Omental fat pad (tissue), 4 donors: ENCODE data around the gene JMJD1C. TPM values are rescaled to one million over a fixed set of nuclear protein-coding genes. Genes with fewer than 3 reads are reported as not detected.

ENCODE experiments used
- ATAC-seq: fragments of 150-250 bp; one replicate; pipeline ENCODE4 v1.9.1; 2016; ENCODE audit warnings: mild to moderate bottlenecking, moderate library complexity; ENCODE audit not compliant: low FRiP score
- DNase-seq: peaks from one replicate; pipeline ENCODE4 v3.0.0-alpha.2; 2019; ENCODE audit warnings: low spot score
- total RNA-seq, 4 donors: library from RNA; depleted of rRNA; stranded (reverse); fragments of >200 nt; gene quantifications; one replicate each; pipeline ENCODE4 v1.1.0, GENCODE V29; 2016
- TF ChIP-seq, protein P1 (sequence below), 3 donors: fragments of 450-650 bp; IDR thresholded peaks; one replicate each; pipeline ENCODE4 v1.5.1; 2016 to 2017; ENCODE audit warnings: antibody characterized with exemption in 3 of 3, mild to moderate bottlenecking in 3 of 3, moderate library complexity in 2 of 3

Gene JMJD1C
- total RNA-seq, 4 donors from 2014 or later = 99.8 to 179 (median 149) TPM

DNA sequence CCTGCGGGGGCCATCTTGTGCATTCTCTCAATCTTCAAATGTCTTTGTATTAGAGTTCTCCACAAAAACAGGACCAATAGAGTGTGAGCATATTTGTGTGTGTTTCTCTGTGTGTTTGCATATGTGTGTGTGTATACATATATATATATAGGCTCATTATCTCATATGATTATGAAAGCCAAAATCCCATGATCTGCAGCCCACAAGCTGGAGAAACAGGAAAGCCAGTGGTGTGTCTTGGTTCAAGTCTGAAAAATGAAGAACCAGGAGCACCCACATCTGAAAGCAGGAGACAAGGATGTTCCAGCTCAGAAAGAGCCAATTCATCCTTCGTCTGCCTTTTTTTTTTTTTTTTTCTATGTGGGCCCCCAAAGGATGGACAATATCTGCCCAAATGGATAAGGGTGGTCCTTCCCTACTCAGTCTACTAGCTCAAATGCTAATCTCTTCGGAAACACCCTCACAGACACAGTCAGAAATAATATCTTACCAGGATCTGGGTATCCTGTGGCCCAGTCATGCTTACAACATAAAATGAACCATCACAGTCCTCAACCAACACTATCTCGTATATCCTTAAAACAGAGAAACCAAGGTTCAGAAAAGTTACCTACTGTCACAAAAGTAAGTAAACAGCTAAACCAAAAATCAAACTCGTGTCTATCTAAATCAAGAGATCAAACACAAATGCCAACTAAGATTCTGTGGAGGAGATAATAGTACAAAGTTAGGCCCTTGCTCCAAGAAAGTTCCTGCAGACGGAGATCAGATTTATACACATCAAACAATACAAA is 141.9 kb downstream of the JMJD1C start:
- no peak for ATAC-seq
- TF ChIP-seq, protein P1, sequence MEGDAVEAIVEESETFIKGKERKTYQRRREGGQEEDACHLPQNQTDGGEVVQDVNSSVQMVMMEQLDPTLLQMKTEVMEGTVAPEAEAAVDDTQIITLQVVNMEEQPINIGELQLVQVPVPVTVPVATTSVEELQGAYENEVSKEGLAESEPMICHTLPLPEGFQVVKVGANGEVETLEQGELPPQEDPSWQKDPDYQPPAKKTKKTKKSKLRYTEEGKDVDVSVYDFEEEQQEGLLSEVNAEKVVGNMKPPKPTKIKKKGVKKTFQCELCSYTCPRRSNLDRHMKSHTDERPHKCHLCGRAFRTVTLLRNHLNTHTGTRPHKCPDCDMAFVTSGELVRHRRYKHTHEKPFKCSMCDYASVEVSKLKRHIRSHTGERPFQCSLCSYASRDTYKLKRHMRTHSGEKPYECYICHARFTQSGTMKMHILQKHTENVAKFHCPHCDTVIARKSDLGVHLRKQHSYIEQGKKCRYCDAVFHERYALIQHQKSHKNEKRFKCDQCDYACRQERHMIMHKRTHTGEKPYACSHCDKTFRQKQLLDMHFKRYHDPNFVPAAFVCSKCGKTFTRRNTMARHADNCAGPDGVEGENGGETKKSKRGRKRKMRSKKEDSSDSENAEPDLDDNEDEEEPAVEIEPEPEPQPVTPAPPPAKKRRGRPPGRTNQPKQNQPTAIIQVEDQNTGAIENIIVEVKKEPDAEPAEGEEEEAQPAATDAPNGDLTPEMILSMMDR (IDR thresholded peaks at IDR 0.05) = no peak

DNA sequence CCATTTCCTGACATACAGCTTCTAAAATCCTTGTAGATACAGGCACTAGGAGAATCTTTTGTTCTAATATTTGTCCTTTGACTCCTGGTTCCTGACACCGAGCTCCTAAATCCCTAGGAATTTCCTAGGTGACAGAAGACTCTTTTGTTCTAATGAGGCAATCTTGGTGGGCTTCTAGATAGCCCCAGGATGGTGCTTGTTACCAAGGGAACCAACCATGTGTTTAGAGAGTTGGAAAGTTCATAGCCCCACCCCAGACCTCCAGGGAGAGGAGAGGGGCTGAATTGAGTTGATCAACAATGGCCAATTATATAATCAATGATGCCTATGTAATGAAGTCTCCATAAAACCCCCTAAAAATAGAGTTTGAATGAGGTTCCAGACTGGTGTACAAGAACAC is 145.1 kb downstream of the JMJD1C start:
- no peak for ATAC-seq
- no peak for DNase-seq
- TF ChIP-seq, protein P1 (IDR thresholded peaks at IDR 0.05) = no peak

More for the DNA sequence above, 141.9 kb downstream of the JMJD1C start:
- DNase-seq = no peak

DNA sequence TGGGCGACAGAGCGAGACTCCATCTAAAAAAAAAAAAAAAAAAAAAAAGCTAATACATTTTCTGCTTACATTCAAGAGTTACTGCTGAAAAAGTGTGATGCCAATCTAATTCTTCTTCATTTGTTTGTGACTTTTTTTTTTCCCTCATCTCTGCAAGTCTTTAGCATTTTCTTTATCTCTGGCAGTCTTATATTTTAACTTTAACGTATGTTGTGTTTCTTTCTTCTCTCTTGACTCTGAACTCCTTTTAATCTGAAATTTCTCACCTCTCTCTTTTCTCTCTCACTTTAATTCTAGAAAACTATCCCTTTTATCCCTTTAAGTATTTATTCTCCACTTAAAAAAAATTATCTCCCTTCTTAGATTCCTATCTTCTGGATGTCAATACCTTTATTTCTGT is 146.5 kb downstream of the JMJD1C start:
- DNase-seq (no peak), ATAC-seq (no peak)
- TF ChIP-seq, protein P1 (IDR thresholded peaks at IDR 0.05) = no peak

DNA sequence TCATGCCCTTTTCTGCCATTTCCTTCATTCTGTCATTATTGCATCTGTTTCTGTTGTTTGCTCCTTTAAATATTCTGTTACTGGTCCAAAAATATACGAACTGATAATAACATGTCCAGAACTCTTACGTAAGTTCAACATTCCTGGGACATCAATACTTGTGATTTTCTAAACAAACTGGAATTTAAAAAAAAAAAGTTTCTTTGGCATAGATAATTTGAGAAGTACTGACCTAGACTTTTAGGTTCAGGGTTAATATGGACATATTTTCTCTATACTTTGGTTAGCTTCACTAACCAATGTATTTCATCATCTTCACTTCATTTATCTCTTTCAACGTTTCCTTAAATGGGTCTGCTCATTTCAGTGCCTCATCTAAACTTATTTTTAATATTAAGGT is 147.3 kb downstream of the JMJD1C start:
- TF ChIP-seq, protein P1 (IDR thresholded peaks at IDR 0.05) = no peak
- DNase-seq (no peak), ATAC-seq (no peak)

DNA sequence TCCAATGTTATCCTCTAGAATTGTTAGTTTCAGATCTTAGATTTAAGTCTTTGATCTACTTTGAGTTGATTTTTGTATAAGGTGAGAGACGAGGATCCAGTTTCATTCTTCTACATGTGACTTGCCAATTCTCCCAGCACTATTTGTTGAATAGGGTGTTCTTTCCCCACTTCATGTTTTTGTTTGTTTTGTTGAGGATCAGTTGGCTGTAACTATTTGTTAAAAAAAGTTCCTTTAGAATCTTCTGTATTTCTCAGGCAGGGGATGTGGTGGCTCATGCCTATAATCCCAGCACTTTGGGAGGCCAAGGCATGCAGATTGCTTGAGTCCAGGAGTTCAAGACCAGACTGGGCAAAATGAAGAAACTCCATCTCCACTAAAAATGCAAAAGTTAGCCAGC is 151.8 kb downstream of the JMJD1C start:
- TF ChIP-seq, protein P1 (IDR thresholded peaks at IDR 0.05) = no peak
- ATAC-seq = no peak
- no peak for DNase-seq

DNA sequence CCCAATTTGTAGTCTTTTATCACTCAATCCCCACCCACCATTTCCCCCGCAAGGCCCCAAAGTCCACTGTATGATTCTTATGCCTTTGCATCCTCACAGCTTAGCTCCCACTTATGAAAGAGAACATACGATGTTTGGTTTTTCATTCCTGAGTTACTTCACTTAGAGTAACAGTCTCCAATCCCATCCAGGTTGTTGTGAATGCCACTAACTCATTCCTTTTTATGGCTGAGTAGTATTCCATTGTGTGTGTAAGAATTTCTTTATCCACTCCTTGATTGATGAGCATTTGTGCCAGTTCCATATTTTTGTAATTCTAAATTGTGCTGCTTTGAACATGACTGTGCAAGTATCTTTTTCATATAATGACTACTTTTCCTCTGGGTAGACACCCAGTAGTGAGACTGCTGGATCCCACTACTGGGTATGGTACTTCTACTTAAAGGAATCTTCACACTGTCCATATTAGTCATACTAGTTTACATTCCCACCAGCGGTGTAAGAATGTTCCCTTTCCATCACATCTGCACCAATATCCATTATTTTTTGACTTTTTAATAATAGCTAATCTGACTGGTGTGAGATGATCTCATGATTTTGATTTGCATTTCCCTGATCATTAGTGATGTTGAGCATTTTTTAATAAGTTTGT is 152.6 kb downstream of the JMJD1C start:
- ATAC-seq (no peak), DNase-seq (no peak)
- TF ChIP-seq, protein P1 (IDR thresholded peaks at IDR 0.05) = no peak

DNA sequence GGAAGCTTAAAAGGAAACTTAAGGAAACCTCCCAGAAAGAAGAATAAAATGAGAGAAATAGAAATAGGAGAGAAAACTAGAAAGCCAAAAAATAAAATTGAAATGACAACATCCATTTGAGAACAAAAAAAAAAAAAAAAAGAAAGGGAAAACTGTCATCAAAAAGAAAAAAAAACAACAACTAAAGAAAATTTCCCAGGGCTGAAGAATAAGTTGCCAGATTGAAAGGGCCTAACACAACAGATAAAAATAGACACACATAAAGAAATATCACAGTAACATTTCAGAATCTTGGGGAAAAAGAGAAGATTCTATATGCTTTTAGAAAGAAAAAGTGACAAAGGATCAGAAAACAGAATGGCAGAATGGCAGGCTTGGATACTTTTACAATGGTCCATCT is 157.1 kb downstream of the JMJD1C start:
- ATAC-seq (no peak), DNase-seq (no peak)
- TF ChIP-seq, protein P1 (IDR thresholded peaks at IDR 0.05) = no peak
